EL (cell line): ENCODE results near the gene AP3B2.

Experiments used
- DNase-seq: peaks from one replicate; pipeline ENCODE4 v3.0.0-alpha.2; 2016

Gene AP3B2

GRCh38 chr15:82689147-82689546, 20.5 kb downstream of the AP3B2 start:
- DNase-seq, result no peak

DNA sequence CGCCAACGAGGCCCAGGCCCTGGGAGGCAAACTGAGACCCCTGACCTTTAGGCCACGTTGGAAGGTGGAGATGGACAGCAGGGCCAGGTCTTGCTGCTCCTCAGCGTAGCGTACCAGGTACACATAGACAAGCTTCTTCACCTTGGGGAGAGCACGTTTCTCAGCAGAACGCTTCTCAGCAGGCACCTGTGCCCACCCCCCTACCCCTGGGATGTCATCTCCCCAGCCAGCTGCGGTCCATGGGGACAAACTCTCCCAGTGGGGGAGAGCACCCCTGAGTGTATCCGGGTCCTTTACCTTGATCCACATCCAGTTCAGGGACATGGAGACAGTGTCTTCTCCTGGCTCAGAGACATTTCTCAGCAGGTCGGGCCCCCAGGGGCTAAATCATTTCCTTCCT, 21.0 kb downstream of the AP3B2 start:
- no peak for DNase-seq

DNA sequence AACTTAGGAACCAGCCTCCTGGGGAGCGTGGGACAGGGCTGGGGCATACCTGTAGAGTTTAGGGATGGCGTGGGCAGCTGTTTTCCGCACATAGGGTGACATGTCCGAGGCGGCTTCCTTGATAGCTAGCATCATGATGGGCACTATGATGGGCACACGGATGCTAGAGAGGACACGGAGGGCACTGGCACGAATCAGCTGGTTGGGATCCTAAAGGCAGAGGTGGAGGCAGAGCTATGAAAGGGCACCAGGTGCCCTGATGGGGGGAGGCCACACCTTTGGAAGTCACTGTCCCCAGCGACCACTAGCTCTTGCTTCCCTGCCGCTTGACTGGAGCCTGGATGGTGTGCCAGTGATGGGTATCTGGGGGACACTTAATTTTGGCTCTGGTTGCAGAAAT, 28.3 kb downstream of the AP3B2 start:
- no peak for DNase-seq

DNA sequence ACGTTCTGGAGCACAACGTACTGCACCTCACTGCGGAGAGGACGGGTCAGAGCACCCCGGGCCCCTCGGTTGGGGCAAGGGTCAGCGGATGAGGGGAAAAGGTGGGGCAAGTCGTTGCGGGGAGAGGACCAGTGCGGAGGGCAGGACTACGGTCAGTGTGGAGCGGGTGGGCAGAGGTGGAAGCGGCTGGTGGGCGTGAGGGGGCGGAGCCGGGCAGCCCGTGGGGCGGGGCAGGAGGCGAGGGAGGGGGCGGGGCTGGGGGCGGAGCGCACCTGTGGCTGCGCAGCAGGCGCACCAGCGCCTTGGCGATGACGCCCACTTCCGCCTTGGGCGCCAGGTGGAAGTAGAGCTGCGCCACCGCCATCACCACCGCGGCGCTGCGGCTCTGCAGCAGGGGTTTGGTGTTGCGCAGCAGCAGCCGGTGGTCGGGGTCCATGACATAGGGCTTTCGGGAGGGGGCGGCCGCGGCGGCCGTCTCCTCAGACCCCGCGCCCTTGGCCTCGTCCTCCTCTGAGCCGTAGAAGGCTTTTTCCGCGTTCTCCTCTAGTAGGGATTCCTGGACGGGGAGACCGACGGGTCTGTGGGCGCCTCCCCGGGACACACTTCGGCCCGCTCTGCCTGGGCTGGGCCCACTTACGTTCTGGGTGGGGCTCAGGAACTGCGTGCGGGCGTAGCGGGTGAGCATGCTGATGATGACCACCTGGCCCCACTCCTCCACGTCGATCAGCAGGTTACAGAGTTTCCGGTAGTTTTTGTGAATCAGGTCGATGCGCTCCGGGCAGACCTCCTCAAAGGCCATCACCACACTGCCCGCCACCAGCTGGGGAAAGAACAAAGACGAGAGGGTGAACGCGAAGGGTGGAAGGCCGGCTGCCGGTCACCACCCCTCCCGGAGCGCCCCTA, 29.2 kb downstream of the AP3B2 start:
- DNase-seq, result no peak

DNA sequence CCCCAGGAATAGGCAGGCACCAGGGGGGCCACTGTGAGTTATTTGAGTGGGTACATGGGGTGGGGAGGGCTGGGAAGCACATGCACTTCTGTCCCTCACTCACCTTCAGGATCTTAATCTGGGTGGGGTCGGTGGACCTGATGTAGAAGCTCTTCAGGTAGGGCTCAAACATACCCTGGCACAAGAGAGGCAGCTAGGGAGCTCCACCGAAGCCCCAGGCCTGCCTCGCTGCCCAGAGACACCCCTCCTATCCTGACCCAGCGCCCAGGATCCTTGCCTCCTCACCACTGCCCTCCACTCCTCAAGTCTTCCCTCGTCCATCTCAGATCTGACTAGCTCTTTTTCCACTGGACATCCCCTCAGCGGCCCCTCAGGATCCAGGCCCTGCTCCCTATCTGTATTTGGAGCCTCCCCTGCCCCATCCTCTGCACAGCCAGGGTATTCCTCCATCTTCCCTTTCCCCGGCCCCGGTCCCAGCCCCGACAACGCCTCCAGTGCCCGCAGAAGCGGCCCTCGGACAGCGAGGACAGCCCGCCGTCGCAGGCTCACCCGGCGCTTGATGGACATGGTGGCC, 30.0 kb downstream of the AP3B2 start:
- no peak for DNase-seq

DNA sequence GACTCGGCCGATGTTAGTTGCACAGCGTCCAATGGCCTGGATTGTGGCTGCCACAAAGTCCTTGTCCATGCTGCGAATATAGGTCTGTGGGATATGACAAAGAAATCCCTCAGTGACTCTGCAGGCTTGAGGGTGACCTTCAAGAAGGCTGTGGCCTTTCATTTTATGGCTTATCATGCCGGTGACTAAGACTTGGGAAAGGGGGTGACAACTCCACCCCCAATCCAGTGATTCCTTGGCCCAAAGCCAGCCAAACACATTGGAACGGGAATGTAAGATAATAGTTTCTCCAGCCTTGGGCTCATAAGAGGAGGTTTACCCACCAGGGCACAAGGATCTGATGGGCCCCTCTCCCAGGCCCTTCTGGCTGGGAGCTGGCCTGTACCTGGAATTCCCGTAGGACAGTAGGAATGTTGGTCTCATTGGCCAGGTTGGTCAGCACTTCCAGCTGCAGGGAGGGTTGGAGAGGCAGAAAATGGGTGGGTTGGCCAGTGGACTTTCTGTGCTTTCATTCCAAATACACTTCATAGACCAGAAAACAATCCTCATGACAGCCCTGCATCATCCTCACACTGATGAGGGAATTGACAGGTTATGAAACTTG, 31.9 kb downstream of the AP3B2 start:
- no peak for DNase-seq

DNA sequence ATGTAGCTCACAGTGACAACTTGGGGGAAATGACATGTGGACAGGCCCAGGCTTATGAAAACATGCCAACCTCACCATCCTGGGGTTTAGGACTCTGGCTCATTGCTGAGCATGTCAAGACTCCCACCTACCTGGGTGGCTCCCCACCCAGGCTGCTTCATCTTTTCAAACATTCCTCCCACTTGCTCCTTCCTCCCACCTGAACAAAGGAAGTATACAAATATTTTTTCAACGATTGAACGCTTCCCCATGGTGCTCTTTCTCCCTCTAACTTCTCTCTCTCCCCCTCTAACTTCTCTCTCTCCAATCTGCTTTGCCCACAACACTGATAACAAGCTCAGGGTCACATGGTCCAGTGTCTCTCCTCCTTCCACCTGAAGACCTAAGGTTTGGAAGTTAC, 34.8 kb downstream of the AP3B2 start:
- DNase-seq, result no peak

DNA sequence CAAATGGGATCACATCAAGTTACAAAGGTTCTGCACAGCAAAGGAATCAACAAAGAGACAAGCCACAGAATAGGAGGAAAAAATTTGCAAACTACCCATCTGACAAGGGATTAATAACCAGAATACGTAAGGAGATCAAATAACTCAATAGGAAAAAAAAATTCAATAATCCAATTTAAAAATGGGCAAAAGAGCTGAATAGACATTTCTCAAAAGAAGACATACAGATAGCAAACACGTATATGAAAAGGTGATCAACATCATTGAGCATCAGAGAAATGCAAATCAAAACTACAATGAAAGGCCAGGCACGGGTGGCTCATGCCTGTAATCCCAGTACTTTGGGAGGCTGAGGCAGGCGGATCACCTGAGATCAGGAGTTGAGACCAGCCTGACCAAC, 39.0 kb downstream of the AP3B2 start:
- no peak for DNase-seq

- no peak for DNase-seq
These were observed 43.1 kb downstream of the AP3B2 start for GRCh38 chr15:82666606-82667005.

- no peak for DNase-seq
These were observed 45.7 kb downstream of the AP3B2 start for GRCh38 chr15:82664021-82664420.

GRCh38 chr15:82663186-82663600, 46.5 kb downstream of the AP3B2 start:
- DNase-seq, result peak; percentile 42

DNA sequence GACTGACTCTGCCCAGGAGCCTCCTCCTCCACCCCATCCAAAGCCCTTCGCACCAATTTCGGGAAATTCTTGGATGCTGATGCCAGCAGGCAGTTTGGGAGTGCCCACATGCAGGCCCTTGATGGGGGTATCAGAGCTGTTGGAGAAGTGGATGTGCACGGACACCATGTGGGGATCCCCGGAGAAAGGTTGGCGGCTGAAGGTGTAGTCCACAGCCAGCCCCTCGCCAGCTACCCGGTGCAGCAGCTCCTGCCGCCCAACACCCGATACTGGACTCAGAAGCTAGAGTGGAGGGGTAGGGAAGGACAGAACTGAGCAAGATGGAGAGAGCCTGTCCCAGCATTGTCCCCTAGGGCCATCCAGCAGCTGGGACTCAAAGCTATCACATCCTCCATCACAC, 47.0 kb downstream of the AP3B2 start:
- no peak for DNase-seq

GRCh38 chr15:82660378-82660777, 49.3 kb downstream of the AP3B2 start:
- DNase-seq, result no peak

GRCh38 chr15:82656641-82657266, 52.9 kb downstream of the AP3B2 start:
- DNase-seq, result no peak

GRCh38 chr15:82655606-82656005, 54.1 kb downstream of the AP3B2 start:
- DNase-seq, result no peak

DNA sequence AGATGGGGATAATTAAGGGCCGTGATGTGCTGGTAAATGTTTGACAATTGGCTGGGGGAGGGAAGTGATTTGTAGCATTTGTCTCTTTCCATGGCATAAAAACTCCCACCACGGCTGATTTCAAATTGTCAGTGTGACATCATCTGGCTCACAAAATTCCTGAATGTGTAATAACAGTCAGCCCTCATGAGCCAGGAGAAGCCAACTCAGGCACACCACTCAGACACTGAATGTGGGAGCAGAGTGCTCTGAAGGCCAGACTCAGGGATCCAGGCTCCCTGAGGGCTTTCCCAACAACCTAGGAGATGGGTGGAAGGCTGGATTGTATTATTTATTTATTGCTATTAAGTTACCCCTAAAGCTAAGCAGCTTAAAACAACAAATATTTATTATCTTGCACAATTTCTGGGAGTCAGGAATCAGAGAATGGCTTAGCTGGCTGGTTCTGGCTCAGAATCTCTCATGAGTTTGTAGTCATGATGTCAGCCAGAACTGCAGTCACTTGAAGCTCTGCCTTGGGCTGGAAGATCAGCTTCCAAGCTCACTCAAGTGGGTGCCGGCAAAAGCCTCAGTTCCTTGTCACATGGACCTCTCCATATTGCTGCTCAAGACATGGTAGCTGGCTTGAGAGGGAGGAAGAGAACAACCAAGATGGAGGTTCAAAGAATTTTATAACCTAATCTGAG, 56.0 kb downstream of the AP3B2 start:
- no peak for DNase-seq

DNA sequence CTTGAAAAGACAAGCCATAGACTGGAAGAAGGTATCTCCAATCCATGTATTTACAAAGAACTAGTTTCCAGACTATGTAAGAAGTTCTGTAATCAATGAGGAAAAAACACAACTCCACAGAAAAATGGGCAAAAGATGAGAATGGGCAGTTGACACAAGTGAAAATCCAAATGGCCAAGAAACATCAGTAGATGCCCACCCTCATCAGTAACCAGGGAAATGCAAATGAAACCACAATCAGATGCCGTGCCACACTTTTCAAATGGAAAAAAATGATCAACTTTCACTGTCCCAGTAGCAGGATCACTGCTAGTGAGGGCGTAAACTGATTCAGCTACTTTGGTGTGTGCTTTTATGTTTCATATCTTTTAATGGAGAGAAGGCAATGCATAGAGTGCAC, 58.0 kb downstream of the AP3B2 start:
- DNase-seq, result no peak

DNA sequence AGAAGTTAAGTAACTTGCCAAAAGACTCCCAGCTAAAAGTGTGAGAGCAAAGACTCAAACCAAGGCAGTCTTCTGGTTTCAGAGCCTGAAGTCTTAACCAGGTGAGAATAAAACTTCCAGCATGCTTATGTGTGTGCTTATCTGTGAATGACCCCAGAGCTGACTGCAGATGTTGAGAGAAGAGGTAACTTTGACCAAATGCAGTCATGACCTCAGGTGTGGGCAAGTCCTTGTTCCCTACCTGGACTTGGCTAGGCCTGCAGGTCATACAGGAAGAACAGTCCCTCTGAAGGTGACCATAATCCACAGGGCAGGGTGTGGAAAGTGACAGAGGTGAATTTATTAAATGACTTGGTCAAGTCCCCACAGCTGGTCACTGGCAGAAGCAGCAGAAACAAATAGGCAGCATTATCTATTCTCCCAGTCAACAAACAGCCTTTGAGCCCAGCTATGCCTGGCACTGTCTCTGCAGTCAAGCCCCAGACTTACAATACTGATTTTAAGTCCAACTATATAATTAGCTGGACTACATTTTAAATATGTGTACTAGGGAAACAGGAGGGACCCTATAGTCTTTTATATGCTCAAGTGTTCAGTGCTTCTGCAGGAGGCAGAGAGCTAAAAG, 59.5 kb downstream of the AP3B2 start:
- DNase-seq, result no peak

- DNase-seq, result no peak
These were observed 60.3 kb downstream of the AP3B2 start for GRCh38 chr15:82649226-82649999.

DNA sequence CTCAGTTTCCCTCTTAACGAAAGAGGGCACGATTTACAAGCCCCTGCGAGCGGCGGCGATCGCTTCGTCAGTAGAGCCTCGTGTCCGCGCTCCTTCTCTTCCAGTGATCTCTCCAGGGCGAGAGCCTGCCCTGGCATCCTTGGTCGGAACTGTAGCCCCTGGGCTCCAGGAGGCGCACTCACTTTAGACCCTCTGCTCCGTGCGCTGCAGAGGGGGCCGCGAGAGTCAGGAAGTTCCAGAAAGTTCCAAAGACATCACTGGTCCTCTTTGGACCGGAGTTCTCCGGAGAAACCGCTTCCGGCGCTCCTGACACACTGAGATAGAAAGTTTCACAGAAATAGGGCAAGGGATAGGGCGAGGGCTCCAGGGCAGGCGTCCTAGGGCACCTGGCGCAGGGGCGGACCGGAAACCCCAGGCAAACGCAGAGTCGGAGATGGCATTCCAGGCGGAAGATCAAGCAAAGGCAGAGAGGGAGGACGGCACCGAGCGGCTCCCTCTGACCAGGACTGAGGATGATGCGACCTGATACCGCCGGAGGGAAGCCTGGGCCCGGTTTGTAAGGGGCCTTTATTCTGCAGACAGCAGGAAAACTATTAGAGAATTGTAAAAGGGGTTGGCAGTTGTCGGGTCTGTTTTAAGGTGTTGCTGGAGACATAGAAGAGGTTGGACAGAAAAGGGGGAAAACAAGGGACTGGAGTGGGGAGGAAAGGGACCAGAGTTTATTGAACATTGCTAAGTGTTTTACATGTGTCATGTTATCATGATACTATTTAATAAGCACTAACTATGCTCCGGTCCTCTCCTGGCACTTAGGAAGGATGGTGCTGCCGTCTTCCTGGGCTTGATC, 61.2 kb downstream of the AP3B2 start:
- no peak for DNase-seq

GRCh38 chr15:82647835-82648256, 61.8 kb downstream of the AP3B2 start:
- DNase-seq, result no peak
